Mesothelial cell of epicardium (in vitro differentiated cells): Measurements from ENCODE around the gene ARHGAP6. TPM values are rescaled to one million over a fixed set of nuclear protein-coding genes. Genes with fewer than 3 reads are reported as not detected.

ENCODE experiments used
- DNase-seq, 2 experiments: peaks; one replicate each; pipeline ENCODE4 v3.0.0; 2021; ENCODE audit warnings: low spot score in 2 of 2; ENCODE audit not compliant: unreplicated experiment in 2 of 2
- H3K27ac Mint-ChIP-seq: 2 replicates; pipeline ENCODE4 v1.8.0; 2021; ENCODE audit warnings: mixed read lengths
- H3K27me3 Mint-ChIP-seq: 2 replicates; pipeline ENCODE4 v1.8.0; 2021; ENCODE audit warnings: low read depth, mixed read lengths
- H3K36me3 Mint-ChIP-seq: 2 replicates; pipeline ENCODE4 v1.8.0; 2021; ENCODE audit warnings: mixed read lengths
- H3K4me1 Mint-ChIP-seq: 2 replicates; pipeline ENCODE4 v1.8.0; 2021; ENCODE audit warnings: mixed read lengths
- H3K4me3 Mint-ChIP-seq: 2 replicates; pipeline ENCODE4 v1.8.0; 2021; ENCODE audit warnings: mild to moderate bottlenecking, moderate library complexity, mixed read lengths
- H3K9me3 Mint-ChIP-seq: 2 replicates; pipeline ENCODE4 v1.8.0; 2021; ENCODE audit warnings: mixed read lengths
- total RNA-seq: library from RNA; stranded (reverse); gene quantifications from 3 replicates; pipeline ENCODE4 v1.2.1, GENCODE V29; 2021
- TF ChIP-seq, protein P1 (sequence below): fragments of 200-600 bp; sonication (generic); IDR thresholded peaks from one replicate; pipeline ENCODE4 v1.5.0; 2021; ENCODE audit warnings: antibody characterized with exemption; ENCODE audit not compliant: unreplicated experiment

The ARHGAP6 gene
- total RNA-seq, 1 donor from 2014 or later, result 5.3 TPM

DNA sequence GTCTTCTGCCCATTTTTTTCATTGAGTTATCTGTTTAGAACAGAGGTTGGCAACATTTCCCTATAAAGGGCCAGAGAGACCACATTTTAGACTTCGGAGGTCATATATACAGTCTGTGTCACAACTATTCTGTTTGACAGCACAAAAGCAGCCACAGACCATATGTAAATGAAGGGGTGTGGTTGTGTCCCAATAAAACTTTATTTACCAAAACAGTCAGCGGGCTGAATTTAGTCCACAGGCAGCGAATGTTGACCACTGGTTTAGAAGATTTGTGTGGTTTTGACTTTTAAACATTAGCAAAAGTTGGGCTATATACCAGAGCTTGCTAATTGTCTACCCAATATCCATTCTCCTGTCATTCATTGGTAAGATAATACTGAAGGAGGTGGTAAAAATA, 221.7 kb downstream of the ARHGAP6 start:
- peaks cover 35% of the 10 kb centered on the region for H3K9me3 Mint-ChIP-seq
- DNase-seq, result no peak
- TF ChIP-seq, protein P1, sequence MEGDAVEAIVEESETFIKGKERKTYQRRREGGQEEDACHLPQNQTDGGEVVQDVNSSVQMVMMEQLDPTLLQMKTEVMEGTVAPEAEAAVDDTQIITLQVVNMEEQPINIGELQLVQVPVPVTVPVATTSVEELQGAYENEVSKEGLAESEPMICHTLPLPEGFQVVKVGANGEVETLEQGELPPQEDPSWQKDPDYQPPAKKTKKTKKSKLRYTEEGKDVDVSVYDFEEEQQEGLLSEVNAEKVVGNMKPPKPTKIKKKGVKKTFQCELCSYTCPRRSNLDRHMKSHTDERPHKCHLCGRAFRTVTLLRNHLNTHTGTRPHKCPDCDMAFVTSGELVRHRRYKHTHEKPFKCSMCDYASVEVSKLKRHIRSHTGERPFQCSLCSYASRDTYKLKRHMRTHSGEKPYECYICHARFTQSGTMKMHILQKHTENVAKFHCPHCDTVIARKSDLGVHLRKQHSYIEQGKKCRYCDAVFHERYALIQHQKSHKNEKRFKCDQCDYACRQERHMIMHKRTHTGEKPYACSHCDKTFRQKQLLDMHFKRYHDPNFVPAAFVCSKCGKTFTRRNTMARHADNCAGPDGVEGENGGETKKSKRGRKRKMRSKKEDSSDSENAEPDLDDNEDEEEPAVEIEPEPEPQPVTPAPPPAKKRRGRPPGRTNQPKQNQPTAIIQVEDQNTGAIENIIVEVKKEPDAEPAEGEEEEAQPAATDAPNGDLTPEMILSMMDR, result no peak
- H3K4me3 Mint-ChIP-seq, result no peak overlapping the region
- H3K27ac Mint-ChIP-seq, result no peak overlapping the region
- no peaks in the 10 kb centered on the region for H3K27me3 Mint-ChIP-seq
- peaks cover 19% of the 10 kb centered on the region for H3K4me1 Mint-ChIP-seq
- no peaks in the 10 kb centered on the region for H3K36me3 Mint-ChIP-seq

DNA sequence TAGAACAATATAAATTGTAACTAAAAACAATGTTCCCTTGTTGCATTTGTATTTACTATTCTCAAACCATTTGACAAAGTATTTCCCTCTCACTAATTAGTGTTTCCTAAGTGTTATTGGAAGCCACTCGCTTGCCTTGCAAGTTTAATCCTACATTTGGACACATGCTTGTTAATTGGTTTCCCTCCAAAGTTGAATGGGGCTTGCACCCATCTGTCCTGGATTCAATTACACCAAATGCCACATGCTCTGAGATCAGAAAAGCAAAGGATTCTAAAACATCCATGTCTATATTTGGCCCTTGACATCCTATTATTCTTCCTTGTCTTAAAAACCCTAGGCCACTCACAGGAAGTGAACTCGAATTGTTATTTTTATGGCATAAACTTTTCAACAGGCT, 225.9 kb downstream of the ARHGAP6 start:
- peaks cover 21% of the 10 kb centered on the region for H3K4me1 Mint-ChIP-seq
- H3K27me3 Mint-ChIP-seq, result no peaks in the 10 kb centered on the region
- no peak overlapping the region for H3K4me3 Mint-ChIP-seq
- H3K36me3 Mint-ChIP-seq, result no peaks in the 10 kb centered on the region
- DNase-seq, result no peak
- TF ChIP-seq, protein P1, result no peak
- no peak overlapping the region for H3K27ac Mint-ChIP-seq
- peaks cover 27% of the 10 kb centered on the region for H3K9me3 Mint-ChIP-seq

DNA sequence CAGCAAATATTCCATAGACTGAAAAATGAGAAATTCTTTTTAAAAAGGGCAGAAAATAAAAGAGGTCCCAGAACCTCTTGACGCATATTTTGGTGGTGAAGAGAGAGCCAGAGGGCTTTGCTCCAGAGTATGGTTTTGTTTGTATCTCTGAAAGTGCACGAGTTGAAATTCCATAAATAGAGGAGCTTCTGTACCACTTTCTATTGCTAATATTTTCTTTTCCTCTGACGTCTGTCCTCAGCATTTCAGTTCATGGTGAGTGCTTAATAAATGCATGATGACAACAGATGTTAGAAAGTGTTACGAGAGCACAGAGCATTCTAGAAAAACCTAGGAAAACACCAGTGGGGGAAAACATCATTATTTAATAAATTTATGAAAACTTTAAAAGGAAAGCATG, 227.0 kb downstream of the ARHGAP6 start:
- no peak overlapping the region for H3K4me3 Mint-ChIP-seq
- peaks cover 26% of the 10 kb centered on the region for H3K9me3 Mint-ChIP-seq
- TF ChIP-seq, protein P1, result no peak
- H3K4me1 Mint-ChIP-seq, result peaks cover 25% of the 10 kb centered on the region
- H3K36me3 Mint-ChIP-seq, result no peaks in the 10 kb centered on the region
- no peak for DNase-seq
- H3K27ac Mint-ChIP-seq, result no peak overlapping the region
- no peaks in the 10 kb centered on the region for H3K27me3 Mint-ChIP-seq

DNA sequence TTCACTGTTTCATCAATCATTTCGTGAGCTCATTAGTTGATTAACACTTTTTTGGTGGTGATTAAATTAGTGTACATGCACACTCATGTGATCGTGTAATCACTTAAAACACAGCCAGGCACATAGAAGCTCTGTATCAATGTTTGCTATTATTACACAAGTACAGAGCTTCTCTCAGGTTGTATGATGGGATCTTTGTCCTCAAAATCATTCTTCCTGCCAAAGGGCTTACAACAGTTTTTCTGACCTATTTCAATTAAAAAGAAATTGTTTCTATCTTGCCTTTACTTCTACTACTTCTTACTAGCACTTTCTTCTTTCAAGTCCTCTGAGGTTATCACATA, 227.4 kb downstream of the ARHGAP6 start:
- peaks cover 25% of the 10 kb centered on the region for H3K4me1 Mint-ChIP-seq
- DNase-seq, result no peak
- H3K27ac Mint-ChIP-seq, result no peak overlapping the region
- no peak overlapping the region for H3K4me3 Mint-ChIP-seq
- no peaks in the 10 kb centered on the region for H3K36me3 Mint-ChIP-seq
- H3K27me3 Mint-ChIP-seq, result no peaks in the 10 kb centered on the region
- TF ChIP-seq, protein P1, result no peak
- peaks cover 29% of the 10 kb centered on the region for H3K9me3 Mint-ChIP-seq

DNA sequence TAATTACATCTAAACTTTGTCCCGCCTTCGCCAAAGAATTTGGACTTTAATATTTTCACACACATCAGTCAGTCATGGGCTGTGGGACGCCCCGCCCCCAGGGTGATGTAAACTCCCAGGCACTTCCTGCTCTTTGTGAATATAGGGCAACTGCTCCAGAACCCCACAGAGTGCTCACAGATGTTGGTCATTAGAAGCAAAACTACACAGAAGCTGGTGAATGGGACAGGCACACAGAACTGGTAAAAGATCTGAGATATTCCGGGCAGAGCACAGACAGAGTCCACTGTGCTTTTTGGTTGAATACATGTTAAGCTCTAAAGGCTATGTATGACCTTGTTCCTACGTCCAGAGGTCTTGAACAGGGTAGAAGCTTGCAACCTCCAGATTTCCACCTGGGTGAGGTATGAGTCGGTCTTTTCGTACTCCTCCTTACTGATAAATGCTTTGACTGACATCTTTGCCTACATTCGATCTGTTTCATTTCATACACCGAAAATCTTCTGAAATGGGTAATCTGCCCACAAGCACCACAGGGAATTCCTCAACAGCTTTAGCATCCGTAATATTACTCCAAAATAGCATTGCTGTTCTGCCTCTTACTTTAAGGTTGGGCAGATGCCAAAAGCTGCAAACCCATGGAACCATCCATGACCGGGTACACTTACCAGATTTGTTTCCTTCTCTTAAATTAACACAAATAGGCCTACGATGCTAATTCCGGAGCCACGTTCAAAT, 227.9 kb downstream of the ARHGAP6 start:
- Mint-ChIP-seq H3K4me1 (peaks cover 25% of the 10 kb centered on the region), H3K4me3 (no peak overlapping the region), H3K27me3 (no peaks in the 10 kb centered on the region), H3K36me3 (no peaks in the 10 kb centered on the region), H3K27ac (no peak overlapping the region), H3K9me3 (peaks cover 33% of the 10 kb centered on the region)
- DNase-seq, result no peak
- TF ChIP-seq, protein P1, result no peak

DNA sequence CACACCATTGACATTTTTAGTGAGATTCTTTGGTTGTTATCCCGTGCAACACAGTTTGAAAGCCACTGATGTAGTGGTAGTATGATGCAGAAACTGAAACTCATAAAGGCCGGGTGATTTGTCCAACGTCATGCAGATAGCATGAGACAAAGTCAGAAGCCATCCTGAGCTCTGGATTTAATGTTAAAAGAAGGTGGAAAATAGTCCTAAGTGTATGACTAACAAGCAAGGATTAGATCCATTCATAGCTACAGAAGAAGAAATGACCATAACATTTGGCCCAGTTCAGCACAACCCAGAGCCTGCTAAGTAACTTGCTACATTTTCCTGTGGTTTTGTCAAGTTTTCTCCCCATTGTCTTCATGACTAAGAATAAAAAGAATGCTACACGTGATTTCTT, 230.2 kb downstream of the ARHGAP6 start:
- TF ChIP-seq, protein P1, result no peak
- H3K27me3 Mint-ChIP-seq, result no peaks in the 10 kb centered on the region
- H3K36me3 Mint-ChIP-seq, result no peaks in the 10 kb centered on the region
- H3K27ac Mint-ChIP-seq, result no peak overlapping the region
- no peak for DNase-seq
- peaks cover 25% of the 10 kb centered on the region for H3K4me1 Mint-ChIP-seq
- peaks cover 42% of the 10 kb centered on the region for H3K9me3 Mint-ChIP-seq
- no peak overlapping the region for H3K4me3 Mint-ChIP-seq
